H1 (cell line): ENCODE results near the gene PERCC1. TPM values are rescaled to one million over a fixed set of nuclear protein-coding genes. Genes with fewer than 3 reads are reported as not detected.

Experiments
- BACH1 ChIP-seq: IDR thresholded peaks from 2 replicates; pipeline ENCODE4 v1.6.1; 2012; ENCODE audit warnings: low read length, improper control_type of control experiment
- polyA plus RNA-seq, 7 experiments: library from polyadenylated mRNA; depleted of rRNA in 3 of 7; stranded (reverse) in 5 of 7; unstranded in 2 of 7; fragments of >200 nt in 5 of 7; fragments of 200-250 nt in 2 of 7; gene quantifications; 1 replicate in 5 of 7; 2 replicates in 1 of 7; 4 replicates in 1 of 7; pipeline versions ENCODE4 v1.2.1 to v1.2.3, GENCODE V29; 2011 to 2013; ENCODE audit warnings: missing spikeins in 2 of 7, mixed read lengths in 2 of 7
- total RNA-seq: library from RNA; stranded (reverse); fragmentation: NEBNext Ultra II Directional; extraction: Animal tissue kit (Norgen Biotek cat#: 25700); gene quantifications from 2 replicates; pipeline ENCODE4 v1.2.1, GENCODE V29; 2021

Gene PERCC1
- total and polyA plus RNA-seq, 2 of the 8 experiments (the other 6 are each of a cell fraction or from before 2014, with no cell fraction given), result not detected

GRCh38 chr16:1449201-1449788 lies 18.4 kb downstream of the PERCC1 start (continued):
- TF ChIP-seq BACH1, result no peak
